Breast epithelium (tissue), 4 donors: ENCODE results near the gene RASL10B. TPM values are rescaled to one million over a fixed set of nuclear protein-coding genes. Genes with fewer than 3 reads are reported as not detected.

Source experiments
- DNase-seq, 2 donors: peaks; one replicate each; pipeline ENCODE4 v3.0.0-alpha.2; 2019; ENCODE audit warnings: low spot score in 2 of 2
- H3K27ac ChIP-seq, 2 donors: fragments of 200-600 bp; sonication (generic) in 1 of 2; one replicate each; pipeline ENCODE4 v1.5.1; 2016 to 2019; ENCODE audit warnings: mild to moderate bottlenecking in 1 of 2
- H3K27me3 ChIP-seq, 2 donors: fragments of 200-600 bp; sonication (generic) in 1 of 2; one replicate each; pipeline versions ENCODE4 v1.5.1 to v1.6.0; 2017 to 2019; ENCODE audit warnings: control low read depth in 1 of 2, mild to moderate bottlenecking in 1 of 2
- H3K36me3 ChIP-seq: fragments of 200-600 bp; one replicate; pipeline ENCODE4 v1.5.1; 2019
- H3K4me1 ChIP-seq, 2 donors: fragments of 200-600 bp; sonication (generic); one replicate each; pipeline ENCODE4 v1.5.1; 2016 to 2019; ENCODE audit warnings: control low read depth in 1 of 2
- H3K4me3 ChIP-seq, 3 donors: fragments of 200-600 bp; sonication (generic); 1 replicate in 2 of 3; 2 replicates in 1 of 3; pipeline ENCODE4 v1.5.1; 2016 to 2019; ENCODE audit warnings: mild to moderate bottlenecking in 3 of 3, moderate library complexity in 2 of 3
- H3K9me3 ChIP-seq, 2 donors: fragments of 200-600 bp; sonication (generic) in 1 of 2; one replicate each; pipeline ENCODE4 v1.5.1; 2016 to 2019; ENCODE audit warnings: control low read depth in 1 of 2
- POLR2A ChIP-seq: fragments of 450-650 bp; IDR thresholded peaks from one replicate; pipeline ENCODE4 v1.6.1; 2016; ENCODE audit warnings: antibody characterized with exemption, mild to moderate bottlenecking, moderate library complexity
- POLR2AphosphoS5 ChIP-seq, 3 donors: sonication (generic); formaldehyde crosslinking; IDR thresholded peaks; one replicate each; pipeline ENCODE4 v1.6.1; 2017; ENCODE audit warnings: antibody characterized with exemption in 3 of 3
- intact Hi-C: fragments of 100-400 bp; cut with DNase I; formaldehyde crosslinking; loops from one replicate; pipeline ENCODE4 v1.15.1; 2023; ENCODE audit warnings: low total_unique reads
- total RNA-seq, 3 donors: library from RNA; depleted of rRNA; stranded (reverse); fragments of >200 nt; gene quantifications; one replicate each; pipeline ENCODE4 v1.1.0, GENCODE V29; 2016
- TF ChIP-seq, protein P1 (sequence below), 3 donors: fragments of 450-650 bp; IDR thresholded peaks; one replicate each; pipeline ENCODE4 v1.5.1; 2016 to 2017; ENCODE audit warnings: antibody characterized with exemption in 3 of 3, mild to moderate bottlenecking in 3 of 3, moderate library complexity in 3 of 3

The RASL10B gene
- total RNA-seq, 3 donors from 2014 or later = 5.9 to 27.8 (median 11.1) TPM

- no peaks in the 10 kb centered on the region for H3K9me3 ChIP-seq
- no peaks in the 10 kb centered on the region for H3K36me3 ChIP-seq
- intact Hi-C loops = no loop called here
- H3K4me1 ChIP-seq = peaks cover 0 to 3% of the 10 kb centered on the region in 2 donors
- H3K4me3 ChIP-seq = no peak overlapping the region
- DNase-seq = no peak
- no peaks in the 10 kb centered on the region for H3K27me3 ChIP-seq
- TF ChIP-seq POLR2A (no peak), POLR2AphosphoS5 (IDR thresholded peaks at IDR 0.05) (no peak)
- TF ChIP-seq, protein P1, sequence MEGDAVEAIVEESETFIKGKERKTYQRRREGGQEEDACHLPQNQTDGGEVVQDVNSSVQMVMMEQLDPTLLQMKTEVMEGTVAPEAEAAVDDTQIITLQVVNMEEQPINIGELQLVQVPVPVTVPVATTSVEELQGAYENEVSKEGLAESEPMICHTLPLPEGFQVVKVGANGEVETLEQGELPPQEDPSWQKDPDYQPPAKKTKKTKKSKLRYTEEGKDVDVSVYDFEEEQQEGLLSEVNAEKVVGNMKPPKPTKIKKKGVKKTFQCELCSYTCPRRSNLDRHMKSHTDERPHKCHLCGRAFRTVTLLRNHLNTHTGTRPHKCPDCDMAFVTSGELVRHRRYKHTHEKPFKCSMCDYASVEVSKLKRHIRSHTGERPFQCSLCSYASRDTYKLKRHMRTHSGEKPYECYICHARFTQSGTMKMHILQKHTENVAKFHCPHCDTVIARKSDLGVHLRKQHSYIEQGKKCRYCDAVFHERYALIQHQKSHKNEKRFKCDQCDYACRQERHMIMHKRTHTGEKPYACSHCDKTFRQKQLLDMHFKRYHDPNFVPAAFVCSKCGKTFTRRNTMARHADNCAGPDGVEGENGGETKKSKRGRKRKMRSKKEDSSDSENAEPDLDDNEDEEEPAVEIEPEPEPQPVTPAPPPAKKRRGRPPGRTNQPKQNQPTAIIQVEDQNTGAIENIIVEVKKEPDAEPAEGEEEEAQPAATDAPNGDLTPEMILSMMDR (IDR thresholded peaks at IDR 0.05) = no peak
- no peak overlapping the region for H3K27ac ChIP-seq
Measured at GRCh38 chr17:35726127-35726952, 5.1 kb upstream of the RASL10B start.

GRCh38 chr17:35726953-35727460 lies 4.4 kb upstream of the RASL10B start:
- Histone ChIP-seq H3K36me3 (no peaks in the 10 kb centered on the region), H3K4me3 (no peak overlapping the region), H3K4me1 (peaks cover 0 to 3% of the 10 kb centered on the region in 2 donors), H3K27ac (no peak overlapping the region), H3K9me3 (no peaks in the 10 kb centered on the region), H3K27me3 (no peaks in the 10 kb centered on the region)
- intact Hi-C loops = no loop called here
- TF ChIP-seq POLR2AphosphoS5 (IDR thresholded peaks at IDR 0.05) = no peak
- TF ChIP-seq, protein P1 (IDR thresholded peaks at IDR 0.05) = no peak
- no peak for TF ChIP-seq POLR2A
- DNase-seq = no peak

- intact Hi-C loops = no loop called here
- no peak overlapping the region for H3K27ac ChIP-seq
- H3K4me3 ChIP-seq = no peak overlapping the region
- no peak for TF ChIP-seq POLR2A
- no peaks in the 10 kb centered on the region for H3K9me3 ChIP-seq
- peaks cover 0 to 3% of the 10 kb centered on the region in 2 donors for H3K4me1 ChIP-seq
- no peaks in the 10 kb centered on the region for H3K36me3 ChIP-seq
- H3K27me3 ChIP-seq = no peaks in the 10 kb centered on the region
- no peak for DNase-seq
Measured at GRCh38 chr17:35727635-35728034, 3.8 kb upstream of the RASL10B start.

- H3K9me3 ChIP-seq = no peaks in the 10 kb centered on the region
- no peak overlapping the region for H3K27ac ChIP-seq
- intact Hi-C loops = no loop called here
- no peaks in the 10 kb centered on the region for H3K36me3 ChIP-seq
- TF ChIP-seq, protein P1 (IDR thresholded peaks at IDR 0.05) = no peak
- no peak for TF ChIP-seq POLR2AphosphoS5 (IDR thresholded peaks at IDR 0.05)
- TF ChIP-seq POLR2A = no peak
- H3K27me3 ChIP-seq = no peaks in the 10 kb centered on the region
- no peak for DNase-seq
- no peak overlapping the region for H3K4me3 ChIP-seq
- peaks cover 0 to 3% of the 10 kb centered on the region in 2 donors for H3K4me1 ChIP-seq
Measured at GRCh38 chr17:35728551-35728950, 2.9 kb upstream of the RASL10B start.

DNA sequence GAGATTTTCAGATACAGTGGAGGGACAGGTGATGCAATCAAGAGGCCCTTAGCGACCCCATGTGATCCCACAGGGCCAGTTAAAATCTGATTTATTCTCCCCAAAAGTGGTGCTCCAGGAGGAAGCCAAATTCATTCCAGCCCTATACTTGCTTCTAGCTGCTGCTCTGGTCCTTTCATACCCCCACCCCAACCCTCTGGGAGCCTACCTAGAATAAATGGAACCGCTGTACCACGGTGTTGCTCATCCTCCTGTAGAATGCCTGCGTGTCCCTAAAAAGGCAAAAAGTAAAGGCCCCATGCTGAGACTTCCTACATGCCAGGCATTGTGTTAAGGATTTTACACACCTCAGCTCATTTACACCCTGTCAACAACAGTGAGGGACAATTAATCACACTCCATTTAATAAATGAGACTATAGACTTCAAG lies 2.0 kb upstream of the RASL10B start:
- Histone ChIP-seq H3K4me1 (peaks cover 0 to 3% of the 10 kb centered on the region in 2 donors), H3K9me3 (no peaks in the 10 kb centered on the region), H3K36me3 (no peaks in the 10 kb centered on the region), H3K27ac (no peak overlapping the region), H3K4me3 (no peak overlapping the region), H3K27me3 (no peaks in the 10 kb centered on the region)
- intact Hi-C loops = no loop called here
- DNase-seq = no peak
- TF ChIP-seq, protein P1 (IDR thresholded peaks at IDR 0.05) = no peak
- TF ChIP-seq POLR2A (no peak), POLR2AphosphoS5 (IDR thresholded peaks at IDR 0.05) (no peak)
